SK-N-SH (cell line): ENCODE results near the gene DCAF4L1. TPM values are rescaled to one million over a fixed set of nuclear protein-coding genes. Genes with fewer than 3 reads are reported as not detected.

Experiments
- CTCF ChIA-PET: fragments of 300-600, 350-600 bp; formaldehyde crosslinking; extraction: SDS; loops from one replicate; lab custom pipeline; 2021; lab: Yijun Ruan, JAX
- POLR2A ChIA-PET: fragments of 350-600 bp; sonication (Branson Sonifier 250); formaldehyde crosslinking; extraction: SDS; loops from one replicate; lab custom pipeline; 2020; ENCODE audit warnings: antibody characterized with exemption, inconsistent platforms; lab: Yijun Ruan, JAX
- DNase-seq: peaks from one replicate; pipeline ENCODE4 v3.0.0; 2012
- H2AFZ ChIP-seq: fragments of 200-600 bp; sonication (generic); 2 replicates; pipeline ENCODE4 v1.8.1; 2016; ENCODE audit warnings: antibody characterized with exemption, mild to moderate bottlenecking, low read depth
- H3F3A ChIP-seq: fragments of 200-600 bp; sonication (generic); replicated peaks from 2 replicates; pipeline ENCODE3; 2016; ENCODE audit warnings: antibody characterized with exemption, mild to moderate bottlenecking; ENCODE audit not compliant: insufficient read depth
- H3K27ac ChIP-seq, 2 experiments: fragments of 200-500 bp in 1 of 2; fragments of 200-600 bp in 1 of 2; sonication (Bioruptor generic) in 1 of 2; sonication (generic), shearing (Covaris generic) in 1 of 2; 2 replicates each; pipeline versions ENCODE4 v1.5.1 to v1.6.1; 2014 to 2016; ENCODE audit warnings: low read depth in 2 of 2, inconsistent platforms in 1 of 2, low read length in 1 of 2, mild to moderate bottlenecking in 1 of 2, mixed read lengths in 1 of 2
- H3K27me3 ChIP-seq: fragments of 200-600 bp; sonication (generic), shearing (Covaris generic); 2 replicates; pipeline ENCODE4 v1.6.1; 2016; ENCODE audit warnings: mixed run types; ENCODE audit not compliant: insufficient read depth
- H3K36me3 ChIP-seq, 2 experiments: fragments of 200-500 bp in 1 of 2; fragments of 200-600 bp in 1 of 2; sonication (Bioruptor generic) in 1 of 2; sonication (generic) in 1 of 2; replicated peaks in 1 of 2; 2 replicates each; pipeline versions ENCODE3 to v1.5.1; 2014 to 2016; ENCODE audit warnings: low read length in 1 of 2, mild to moderate bottlenecking in 1 of 2; ENCODE audit not compliant: insufficient read depth in 2 of 2, control insufficient read depth in 1 of 2
- H3K4me1 ChIP-seq, 2 experiments: fragments of 200-500 bp in 1 of 2; fragments of 200-600 bp in 1 of 2; sonication (Bioruptor generic) in 1 of 2; sonication (generic), shearing (Covaris generic) in 1 of 2; 2 replicates each; pipeline versions ENCODE4 v1.5.1 to v1.6.1; 2014 to 2016; ENCODE audit warnings: low read depth in 1 of 2, low read length in 1 of 2, mixed run types in 1 of 2; ENCODE audit not compliant: insufficient read depth in 2 of 2, control insufficient read depth in 1 of 2
- H3K4me2 ChIP-seq: fragments of 200-600 bp; sonication (generic), shearing (Covaris generic); 2 replicates; pipeline ENCODE4 v1.6.1; 2017; ENCODE audit warnings: mixed run types
- H3K4me3 ChIP-seq, 2 experiments: fragments of 200-500 bp in 1 of 2; fragments of 200-600 bp in 1 of 2; sonication (Bioruptor generic) in 1 of 2; sonication (generic), shearing (Covaris generic) in 1 of 2; 2 replicates each; pipeline versions ENCODE4 v1.5.1 to v1.8.1; 2014 to 2016; ENCODE audit warnings: low read depth in 2 of 2, inconsistent platforms in 1 of 2, low read length in 1 of 2, mild to moderate bottlenecking in 1 of 2, mixed read lengths in 1 of 2, moderate library complexity in 1 of 2
- H3K79me2 ChIP-seq: fragments of 200-600 bp; sonication (generic); 2 replicates; pipeline ENCODE4 v1.8.1; 2017; ENCODE audit warnings: mild to moderate bottlenecking; ENCODE audit not compliant: insufficient read depth
- H3K9ac ChIP-seq: fragments of 200-600 bp; sonication (generic); 2 replicates; pipeline ENCODE4 v1.6.1; 2017; ENCODE audit warnings: mixed run types
- H3K9me2 ChIP-seq: fragments of 200-600 bp; sonication (generic); 2 replicates; pipeline ENCODE4 v1.6.1; 2017; ENCODE audit warnings: mixed run types
- H3K9me3 ChIP-seq: fragments of 200-600 bp; sonication (generic); 2 replicates; pipeline ENCODE4 v1.6.1; 2017; ENCODE audit warnings: mixed run types, mild to moderate bottlenecking, moderate library complexity
- H4K20me1 ChIP-seq: fragments of 200-600 bp; sonication (generic); 2 replicates; pipeline ENCODE4 v1.6.1; 2017; ENCODE audit warnings: mild to moderate bottlenecking, mixed run types; ENCODE audit not compliant: insufficient read depth
- ELF1 ChIP-seq: IDR thresholded peaks from 2 replicates; pipeline ENCODE4 v1.4.0; 2012
- EP300 ChIP-seq, 2 experiments: IDR thresholded peaks; 2 replicates each; pipeline versions ENCODE4 v1.4.0 to v1.6.1; 2012; ENCODE audit warnings: borderline replicate concordance in 1 of 2, low read depth in 1 of 2, low read length in 1 of 2
- EZH2phosphoT487 ChIP-seq: fragments of 200-600 bp; sonication (generic); IDR thresholded peaks from 2 replicates; pipeline ENCODE4 v1.6.1; 2017; ENCODE audit warnings: low read depth, mixed run types, mild to moderate bottlenecking, antibody characterized with exemption, moderate library complexity, borderline replicate concordance
- FOXJ3 ChIP-seq: sonication (generic); formaldehyde crosslinking; IDR thresholded peaks from 2 replicates; pipeline ENCODE4 v1.5.1; 2020; ENCODE audit warnings: mild to moderate bottlenecking, missing genetic modification reagents
- FOXM1 ChIP-seq: IDR thresholded peaks from 2 replicates; pipeline ENCODE4 v1.4.0; 2012; ENCODE audit warnings: low read depth, mild to moderate bottlenecking
- GABPA ChIP-seq: IDR thresholded peaks from 2 replicates; pipeline ENCODE4 v1.4.0; 2012; ENCODE audit warnings: low read depth, mild to moderate bottlenecking
- GATA2 ChIP-seq: sonication (generic); formaldehyde crosslinking; IDR thresholded peaks from 2 replicates; pipeline ENCODE4 v1.5.0; 2020; ENCODE audit warnings: mild to moderate bottlenecking, missing genetic modification reagents
- JUND ChIP-seq: IDR thresholded peaks from 2 replicates; pipeline ENCODE4 v1.4.0; 2012
- MAX ChIP-seq: IDR thresholded peaks from 2 replicates; pipeline ENCODE4 v1.4.0; 2012; ENCODE audit warnings: low read depth
- MEF2A ChIP-seq: IDR thresholded peaks from 2 replicates; pipeline ENCODE4 v1.4.0; 2012; ENCODE audit warnings: low read depth, borderline replicate concordance
- NFIC ChIP-seq: IDR thresholded peaks from 2 replicates; pipeline ENCODE4 v1.4.0; 2012; ENCODE audit warnings: borderline replicate concordance
- POLR2AphosphoS5 ChIP-seq: IDR thresholded peaks from 2 replicates; pipeline ENCODE4 v1.6.1; 2012; ENCODE audit warnings: low read depth, low read length
- REST ChIP-seq: IDR thresholded peaks from 2 replicates; pipeline ENCODE4 v1.6.1; 2012; ENCODE audit warnings: mild to moderate bottlenecking, low read depth, low read length, moderate library complexity
- RFX5 ChIP-seq: IDR thresholded peaks from 2 replicates; pipeline ENCODE4 v1.6.1; 2012; ENCODE audit warnings: mild to moderate bottlenecking, improper control_type of control experiment, low read length
- TCF12 ChIP-seq: IDR thresholded peaks from 2 replicates; pipeline ENCODE4 v1.4.0; 2012
- USF2 ChIP-seq: fragments of 150-350 bp; IDR thresholded peaks from 2 replicates; pipeline ENCODE4 v1.6.1; 2017; ENCODE audit warnings: antibody characterized with exemption, low read length, low read depth, borderline replicate concordance
- YY1 ChIP-seq: IDR thresholded peaks from 2 replicates; pipeline ENCODE4 v1.4.0; 2012; ENCODE audit warnings: low read depth, mild to moderate bottlenecking
- WGBS: methylation state at CpG from one replicate; pipeline ENCODE4 v1.1.6; 2017; ENCODE audit warnings: low lambda C conversion rate; 5-methylcytosine and 5-hydroxymethylcytosine counted together
- polyA plus RNA-seq, 3 experiments: library from polyadenylated mRNA; depleted of rRNA; stranded (reverse); fragments of >200 nt; gene quantifications; 2 replicates each; pipeline ENCODE4 v1.2.3, GENCODE V29; 2012

The DCAF4L1 gene
- polyA plus RNA-seq, 1 of the 3 experiments (the other 2 are of a cell fraction) = 0.05 TPM

GRCh38 chr4:41934514-41934900, 47.0 kb upstream of the DCAF4L1 start:
- Histone ChIP-seq H3K9ac (no peak overlapping the region), H3K9me2 (no peaks in the 10 kb centered on the region), H3K4me1 (peaks cover 8 to 21% of the 10 kb centered on the region in 2 experiments; a peak in 3 of 4 replicates), H3K27me3 (no peaks in the 10 kb centered on the region), H3K79me2 (peaks cover 46% of the 10 kb centered on the region), H3K27ac (peak overlapping the region in 1 of 2 experiments; percentile 43; a peak in 1 of 4 replicates), H3K9me3 (no peaks in the 10 kb centered on the region), H3K4me2 (peak overlapping the region; percentile 87), H2AFZ (peak overlapping the region; percentile 86), H3K4me3 (peak overlapping the region; percentile 78 to 99), H3F3A (no peaks in the 10 kb centered on the region), H3K36me3 (peaks cover 22 to 23% of the 10 kb centered on the region in 2 experiments), H4K20me1 (peaks cover 18% of the 10 kb centered on the region)
- DNase-seq = no peak
- WGBS = 49% methylated on average over 9 of the region's 9 CpGs
- ChIA-PET CTCF (interaction anchor here (0.6 to 5.9 kb wide), 4 partner anchors 51 to 723 kb away, joined by 3 to 25 read pairs (median 4); partner anchors contain the start of gene ATP8A1), POLR2A (interaction anchor here (0.8 to 1.6 kb wide), 11 partner anchors 9 to 186 kb away, joined by 3 to 12 read pairs (median 3); partner anchors contain the start of genes PHOX2B and SLC30A9)
- TF ChIP-seq FOXJ3 (CRISPR knock-in tag) = no peak
- TF ChIP-seq MAX = no peak
- TF ChIP-seq POLR2AphosphoS5 = no peak
- no peak for TF ChIP-seq ELF1
- no peak for TF ChIP-seq YY1
- TF ChIP-seq RFX5 = no peak
- no peak for TF ChIP-seq REST
- TF ChIP-seq USF2 = no peak
- TF ChIP-seq EP300 (IDR thresholded peaks at IDR 0.05; ENCODE audit: borderline replicate concordance in 1 of 2, low read depth in 1 of 2, low read length in 1 of 2) = no peak
- TF ChIP-seq JUND = no peak
- no peak for TF ChIP-seq GATA2 (CRISPR knock-in tag)
- TF ChIP-seq EZH2phosphoT487 = no peak
- TF ChIP-seq TCF12 = no peak
- no peak for TF ChIP-seq FOXM1
- no peak for TF ChIP-seq GABPA
- no peak for TF ChIP-seq NFIC
- no peak for TF ChIP-seq MEF2A
